HPDE6-E6E7 (cell line): ENCODE data around the gene BABAM2.
"Not testable (repeated sequence)": the region's sequence is repeated elsewhere in the genome, so short reads cannot be mapped to it uniquely, and the experiment has no call there.

ENCODE experiments used
- DNase-seq: peaks from one replicate; pipeline ENCODE4 v3.0.0; 2011; ENCODE audit warnings: missing footprints; ENCODE audit errors: extremely low spot score

Gene BABAM2

GRCh38 chr2:27946530-27947060 is 56.1 kb downstream of the BABAM2 start:
- no peak for DNase-seq

GRCh38 chr2:27952070-27952469 is 61.5 kb downstream of the BABAM2 start:
- no peak for DNase-seq

GRCh38 chr2:27953077-27953476 is 62.5 kb downstream of the BABAM2 start:
- DNase-seq, result no peak

GRCh38 chr2:27954221-27954673 is 63.7 kb downstream of the BABAM2 start:
- DNase-seq, result no peak

GRCh38 chr2:27954771-27955383 is 64.3 kb downstream of the BABAM2 start:
- peak; percentile 38 for DNase-seq

GRCh38 chr2:27955384-27956161 is 65.0 kb downstream of the BABAM2 start:
- DNase-seq, result no peak

- no peak for DNase-seq
Measured at GRCh38 chr2:27956888-27957287, 66.4 kb downstream of the BABAM2 start.

GRCh38 chr2:27958711-27959378 is 68.3 kb downstream of the BABAM2 start:
- no peak for DNase-seq

GRCh38 chr2:27959496-27959895 is 69.0 kb downstream of the BABAM2 start:
- DNase-seq, result no peak

- no peak for DNase-seq
Measured at GRCh38 chr2:27960237-27960912, 69.8 kb downstream of the BABAM2 start.

GRCh38 chr2:27962006-27962405 is 71.5 kb downstream of the BABAM2 start:
- DNase-seq, result no peak

GRCh38 chr2:27963472-27963871 is 72.9 kb downstream of the BABAM2 start:
- no peak for DNase-seq

- no peak for DNase-seq
Measured at GRCh38 chr2:27964067-27964466, 73.5 kb downstream of the BABAM2 start.

- no peak for DNase-seq
Measured at GRCh38 chr2:27965841-27966240, 75.3 kb downstream of the BABAM2 start.

- no peak for DNase-seq
Measured at GRCh38 chr2:27966466-27966865, 75.9 kb downstream of the BABAM2 start.

- DNase-seq, result no peak
Measured at GRCh38 chr2:27967076-27967475, 76.5 kb downstream of the BABAM2 start.

- DNase-seq, result not testable (repeated sequence)
Measured at GRCh38 chr2:27968045-27968444, 77.5 kb downstream of the BABAM2 start.

- not testable (repeated sequence) for DNase-seq
Measured at GRCh38 chr2:27968957-27969356, 78.4 kb downstream of the BABAM2 start.

GRCh38 chr2:27972311-27972710 is 81.8 kb downstream of the BABAM2 start:
- no peak for DNase-seq

GRCh38 chr2:27973592-27973991 is 83.1 kb downstream of the BABAM2 start:
- no peak for DNase-seq

- DNase-seq, result no peak
Measured at GRCh38 chr2:27976308-27976707, 85.8 kb downstream of the BABAM2 start.

GRCh38 chr2:27977731-27978312 is 87.3 kb downstream of the BABAM2 start:
- DNase-seq, result no peak
